Lower leg skin (tissue), 3 donors: Measurements from ENCODE around the gene ODAD2.

Source experiments
- POLR2A ChIP-seq, 2 donors: fragments of 450-650 bp; IDR thresholded peaks; one replicate each; pipeline ENCODE4 v1.6.1; 2016 to 2017; ENCODE audit warnings: antibody characterized with exemption in 2 of 2, mild to moderate bottlenecking in 1 of 2, moderate library complexity in 1 of 2
- TF ChIP-seq, protein P1 (sequence below), 3 donors: fragments of 450-650 bp; IDR thresholded peaks; one replicate each; pipeline ENCODE4 v1.5.1; 2016; ENCODE audit warnings: antibody characterized with exemption in 3 of 3, mild to moderate bottlenecking in 3 of 3, moderate library complexity in 2 of 3

- no peak for TF ChIP-seq POLR2A (IDR thresholded peaks at IDR 0.05)
- TF ChIP-seq, protein P1, sequence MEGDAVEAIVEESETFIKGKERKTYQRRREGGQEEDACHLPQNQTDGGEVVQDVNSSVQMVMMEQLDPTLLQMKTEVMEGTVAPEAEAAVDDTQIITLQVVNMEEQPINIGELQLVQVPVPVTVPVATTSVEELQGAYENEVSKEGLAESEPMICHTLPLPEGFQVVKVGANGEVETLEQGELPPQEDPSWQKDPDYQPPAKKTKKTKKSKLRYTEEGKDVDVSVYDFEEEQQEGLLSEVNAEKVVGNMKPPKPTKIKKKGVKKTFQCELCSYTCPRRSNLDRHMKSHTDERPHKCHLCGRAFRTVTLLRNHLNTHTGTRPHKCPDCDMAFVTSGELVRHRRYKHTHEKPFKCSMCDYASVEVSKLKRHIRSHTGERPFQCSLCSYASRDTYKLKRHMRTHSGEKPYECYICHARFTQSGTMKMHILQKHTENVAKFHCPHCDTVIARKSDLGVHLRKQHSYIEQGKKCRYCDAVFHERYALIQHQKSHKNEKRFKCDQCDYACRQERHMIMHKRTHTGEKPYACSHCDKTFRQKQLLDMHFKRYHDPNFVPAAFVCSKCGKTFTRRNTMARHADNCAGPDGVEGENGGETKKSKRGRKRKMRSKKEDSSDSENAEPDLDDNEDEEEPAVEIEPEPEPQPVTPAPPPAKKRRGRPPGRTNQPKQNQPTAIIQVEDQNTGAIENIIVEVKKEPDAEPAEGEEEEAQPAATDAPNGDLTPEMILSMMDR (IDR thresholded peaks at IDR 0.05): no peak
Observed at GRCh38 chr10:27865221-27865635, 133.7 kb downstream of the ODAD2 start.
